HG03565 (cell line): Measurements from ENCODE around the gene INSM1.

Experiments
- ATAC-seq: cut with Tn5 transposase; IDR thresholded peaks from one replicate; pipeline ENCODE4 v1.9.1; 2021; ENCODE audit warnings: mild to moderate bottlenecking, moderate library complexity; ENCODE audit not compliant: unreplicated experiment

The INSM1 gene

GRCh38 chr20:20362774-20363433 is 5.0 kb upstream of the INSM1 start:
- no peak for ATAC-seq

DNA sequence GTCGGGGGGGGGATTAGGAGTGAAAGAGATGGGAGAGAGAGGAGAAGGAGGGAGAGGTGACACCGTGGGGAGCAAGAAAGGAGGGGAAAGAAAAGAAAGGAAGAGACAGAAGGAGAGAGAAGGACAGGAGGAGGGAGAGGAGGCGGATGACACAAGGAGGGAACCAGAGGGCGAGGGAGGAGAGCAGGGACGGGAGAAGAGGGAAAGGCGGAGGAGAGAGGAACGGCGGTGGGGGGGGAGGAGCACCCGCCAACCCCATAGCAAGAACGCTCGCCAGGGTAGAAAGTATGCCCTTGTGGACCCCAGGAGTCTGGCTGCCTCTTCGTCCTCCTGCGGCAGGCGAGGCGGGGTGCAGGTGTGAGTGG is 4.5 kb upstream of the INSM1 start:
- ATAC-seq, result no peak

DNA sequence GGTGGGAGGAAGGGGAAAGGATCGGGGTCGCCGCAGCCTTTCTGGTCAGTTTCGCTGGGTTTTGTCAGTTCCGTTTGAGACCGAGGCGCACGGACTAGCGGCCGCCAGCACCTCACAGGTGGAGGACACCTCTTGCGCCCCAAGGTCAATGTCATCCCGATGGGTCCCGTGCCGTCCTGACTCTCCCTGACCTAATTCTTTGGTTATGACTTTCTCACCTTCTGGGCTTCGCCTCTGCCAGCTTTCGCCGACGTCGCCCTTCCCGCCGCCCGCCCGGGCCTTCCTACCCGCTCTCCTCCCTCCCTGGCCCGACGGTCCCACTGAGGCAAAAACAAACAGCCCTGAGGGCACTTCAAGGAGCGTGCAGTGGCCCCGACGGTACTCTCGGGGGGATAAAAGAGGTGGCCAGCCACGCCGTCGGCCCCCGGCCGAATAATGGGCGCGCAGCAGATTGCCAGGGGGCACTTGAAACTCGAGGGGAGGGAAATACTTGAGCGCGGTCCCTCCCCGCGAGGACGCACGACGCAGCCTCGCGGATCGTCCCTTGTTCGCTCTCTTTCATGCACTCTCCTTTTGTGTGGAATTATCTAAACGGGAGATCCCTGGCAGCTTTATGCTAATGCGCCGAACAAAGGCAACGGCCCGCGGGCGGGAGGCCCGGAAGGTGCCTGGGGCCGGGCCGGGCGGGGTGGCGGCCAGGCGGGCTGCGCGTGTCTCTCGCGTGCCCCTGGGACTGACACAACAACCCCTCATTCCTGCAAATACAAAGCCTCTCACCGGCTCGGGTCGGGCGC is 3.9 kb upstream of the INSM1 start:
- ATAC-seq, result no peak

DNA sequence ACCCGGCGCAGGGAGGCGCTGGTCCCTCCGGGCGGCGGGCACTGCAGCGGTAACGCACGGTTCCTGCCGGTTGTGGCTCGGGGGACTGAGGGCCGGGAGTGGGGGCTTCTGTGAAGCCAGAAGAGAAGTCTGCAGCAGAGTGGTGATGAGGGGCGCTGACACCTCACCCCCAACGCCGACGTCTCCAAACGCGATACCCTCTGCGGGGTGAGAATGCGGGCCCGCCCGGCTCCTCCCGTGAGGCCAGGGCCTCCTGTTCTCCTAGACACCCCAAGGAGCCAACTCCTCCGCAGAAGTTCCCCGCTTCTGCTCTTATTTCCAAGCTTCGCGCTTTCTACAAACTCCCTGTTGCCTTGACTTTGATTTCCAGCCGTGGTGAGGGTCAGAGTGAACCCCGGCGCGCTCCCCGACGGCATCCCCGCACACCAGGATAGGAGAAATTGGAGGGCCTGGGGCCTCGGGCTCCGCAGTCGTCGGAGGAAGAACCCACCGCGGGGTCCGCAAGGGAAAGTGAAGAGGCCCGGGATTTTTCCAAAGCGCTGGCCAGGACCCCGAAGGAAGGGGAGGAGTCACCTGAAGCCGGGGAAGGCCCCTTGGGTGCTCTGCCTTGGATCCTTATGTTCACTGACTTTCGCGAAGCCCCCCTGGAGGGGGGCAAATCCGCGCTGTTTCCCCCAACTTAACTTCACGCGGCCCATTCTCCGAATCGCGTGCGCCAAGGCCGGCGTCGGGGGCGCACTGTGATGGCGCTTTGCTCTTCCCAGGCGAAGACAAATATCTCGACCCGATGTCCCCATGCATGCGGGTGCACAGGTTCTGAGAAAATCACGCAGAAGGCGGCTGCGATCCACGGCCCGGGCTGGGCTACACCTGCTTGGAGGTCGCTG is 3.1 kb upstream of the INSM1 start:
- no peak for ATAC-seq

DNA sequence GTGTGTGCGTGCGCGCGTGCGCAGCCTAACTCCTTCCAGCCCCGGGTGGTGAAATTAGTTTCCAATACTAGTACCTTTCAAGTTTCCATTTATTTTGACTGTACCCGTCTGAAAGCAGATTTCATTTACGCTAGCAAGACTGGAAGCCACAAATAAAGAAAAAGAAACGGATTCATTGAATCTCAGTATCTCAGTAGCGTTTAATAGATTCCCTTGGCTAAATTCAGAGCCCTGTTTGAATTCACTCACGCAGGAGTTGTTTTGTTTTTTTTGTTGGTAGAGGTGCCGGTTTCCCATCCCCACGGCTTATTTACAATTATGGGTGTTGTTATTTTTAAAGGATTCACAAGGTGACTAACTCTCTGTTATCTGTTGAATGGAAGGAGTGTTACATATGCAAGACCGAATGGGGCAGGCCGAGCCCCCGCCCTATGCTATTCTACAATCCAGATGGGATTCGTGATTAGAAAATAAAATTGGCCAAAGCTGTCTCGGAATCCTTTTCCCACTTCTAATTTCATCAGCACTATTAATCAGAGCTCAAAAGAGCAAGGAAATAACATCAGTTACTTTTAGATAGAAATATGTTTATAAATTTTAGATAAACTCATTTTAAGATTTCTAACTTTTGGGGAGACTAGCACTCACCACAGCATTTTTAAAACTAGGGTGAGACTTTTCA is 2.3 kb upstream of the INSM1 start:
- ATAC-seq, result no peak

GRCh38 chr20:20366551-20366875 is 1.4 kb upstream of the INSM1 start:
- ATAC-seq, result no peak

DNA sequence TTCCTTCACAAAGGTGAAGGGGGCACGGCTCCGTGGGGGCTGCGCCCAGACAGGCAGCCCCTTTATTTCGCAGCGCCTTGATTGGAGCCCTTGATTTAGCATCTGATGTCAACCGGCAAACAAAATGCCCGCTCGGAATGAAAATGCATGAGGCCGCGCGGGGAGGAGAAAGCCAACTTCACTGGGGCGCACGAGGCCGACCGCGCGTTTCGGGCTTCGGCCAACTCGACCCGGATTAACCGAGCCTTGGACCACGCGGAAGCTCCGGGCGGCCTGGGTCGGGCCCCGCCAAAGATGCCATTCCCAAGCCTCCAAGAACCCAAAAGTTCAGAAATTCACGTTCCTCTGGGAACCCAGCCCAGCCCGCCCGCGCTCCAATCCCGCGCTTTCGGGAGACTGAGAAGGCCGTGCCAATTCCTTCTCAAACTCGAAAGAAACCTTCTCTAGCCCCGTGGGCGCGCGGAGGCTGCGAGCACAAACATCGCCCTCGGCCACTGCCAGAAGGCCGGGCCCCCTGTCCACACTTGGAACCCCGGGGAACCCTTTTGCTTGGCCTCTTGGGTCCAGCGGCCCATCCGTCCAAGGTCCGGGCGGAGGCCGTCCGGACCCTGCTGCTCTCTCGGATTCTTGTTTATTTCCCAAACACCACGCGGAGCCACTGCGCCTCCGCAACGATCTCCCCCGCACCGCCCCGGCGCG is 879 bp upstream of the INSM1 start:
- ATAC-seq, result no peak

- ATAC-seq, result no peak
Measured at GRCh38 chr20:20368418-20369249, 730 bp downstream of the INSM1 start.

GRCh38 chr20:20369250-20370093 is 1.6 kb downstream of the INSM1 start:
- ATAC-seq, result no peak

DNA sequence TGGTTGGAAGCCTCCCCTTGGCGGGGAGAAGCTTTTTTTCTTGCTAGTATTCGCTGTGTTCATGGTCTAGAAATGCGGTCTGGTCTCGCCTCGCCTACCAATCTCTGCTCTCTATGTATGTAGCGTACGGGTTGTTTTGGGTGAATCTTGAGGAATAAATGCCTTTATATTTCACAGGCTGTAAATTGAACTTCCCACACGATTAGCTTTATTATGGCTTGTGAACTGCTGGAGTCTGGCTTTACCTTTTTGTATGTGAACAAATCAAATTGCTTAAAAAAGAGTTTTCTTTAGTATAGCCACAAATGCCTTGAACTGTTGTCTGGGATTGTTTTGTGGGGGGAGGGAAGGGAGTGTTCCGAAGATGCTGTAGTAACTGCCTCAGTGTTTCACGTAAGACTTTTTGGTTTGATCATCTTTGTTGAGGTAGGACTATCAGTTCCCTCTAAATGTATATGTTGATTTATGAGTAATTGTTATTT is 2.2 kb downstream of the INSM1 start:
- ATAC-seq, result no peak

- ATAC-seq, result no peak
Measured at GRCh38 chr20:20371083-20371482, 3.2 kb downstream of the INSM1 start.

DNA sequence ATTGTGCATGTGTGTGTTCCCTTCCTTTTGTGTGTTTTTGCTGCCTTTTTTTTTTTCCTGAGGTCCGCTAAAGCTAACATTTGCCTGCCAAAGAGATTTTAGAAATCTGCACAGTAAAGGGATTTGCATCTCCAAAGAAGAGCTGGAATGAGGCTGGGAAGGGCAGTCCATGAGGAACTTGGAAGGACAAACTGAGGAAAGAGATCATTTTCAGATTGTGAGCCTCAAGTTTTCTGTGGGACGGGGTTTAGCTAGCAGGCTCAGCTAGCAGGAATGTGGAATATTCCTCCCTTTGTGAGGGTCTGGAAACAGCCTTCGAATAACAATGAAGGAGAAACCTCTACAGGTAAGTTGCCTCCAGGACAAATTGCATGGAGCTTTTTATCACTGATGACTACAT is 3.8 kb downstream of the INSM1 start:
- ATAC-seq, result no peak

- ATAC-seq, result no peak
Measured at GRCh38 chr20:20373091-20373571, 5.2 kb downstream of the INSM1 start.

- no peak for ATAC-seq
Measured at GRCh38 chr20:20375862-20376261, 8.0 kb downstream of the INSM1 start.

DNA sequence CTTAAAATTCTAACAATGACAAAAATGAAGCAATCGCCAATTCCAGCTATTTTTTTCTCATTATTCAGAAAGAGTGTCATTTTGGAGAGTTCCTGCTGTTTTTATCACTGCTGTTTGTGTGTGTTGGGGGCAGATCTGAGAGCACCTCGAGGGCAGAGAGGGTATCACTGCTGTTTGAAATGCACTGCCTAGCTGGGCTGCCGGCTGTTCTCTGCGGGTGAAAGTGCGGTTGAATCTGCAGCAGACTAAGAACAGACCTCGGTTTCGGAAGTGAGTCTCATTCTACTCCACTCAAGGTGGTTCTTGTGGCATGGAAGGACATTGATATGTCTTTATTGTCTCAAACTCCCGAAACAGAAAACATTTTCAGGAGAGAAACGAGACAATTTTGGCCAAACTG is 18.3 kb downstream of the INSM1 start:
- no peak for ATAC-seq

GRCh38 chr20:20390393-20390792 is 22.5 kb downstream of the INSM1 start:
- no peak for ATAC-seq

GRCh38 chr20:20391115-20391514 is 23.2 kb downstream of the INSM1 start:
- no peak for ATAC-seq

DNA sequence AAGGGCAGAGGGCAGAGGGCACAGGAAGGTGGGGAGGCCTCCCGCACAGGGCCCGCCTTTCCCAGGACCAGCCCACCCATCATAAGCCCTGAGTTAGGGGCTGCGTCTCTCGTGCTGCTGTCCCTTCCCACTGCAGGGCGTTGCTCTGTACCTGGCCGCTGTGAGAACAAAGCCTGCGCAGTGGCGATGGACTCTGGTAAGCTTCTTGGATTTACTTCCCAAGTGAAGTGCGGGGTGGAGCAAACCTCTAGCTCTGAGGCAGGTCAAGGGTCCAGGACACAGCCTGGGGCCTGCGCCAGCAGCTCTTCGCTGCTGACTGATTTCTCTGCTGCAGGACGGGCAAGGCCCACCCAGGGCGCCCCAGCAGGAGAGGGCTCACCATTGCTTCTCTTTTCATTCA is 23.9 kb downstream of the INSM1 start:
- no peak for ATAC-seq
